Right lobe of liver (tissue), 6 donors: ENCODE measurements around the gene VPS18. TPM values are rescaled to one million over a fixed set of nuclear protein-coding genes. Genes with fewer than 3 reads are reported as not detected.

Experiments
- ATAC-seq, 4 donors: fragments of 200-7000 bp; cut with Tn5 transposase; one replicate each; pipeline ENCODE4 v1.9.1; 2020; ENCODE audit warnings: mild to moderate bottlenecking in 4 of 4, moderate library complexity in 4 of 4
- DNase-seq, 3 donors: peaks; one replicate each; pipeline ENCODE4 v3.0.0-alpha.2; 2020
- H3K27ac ChIP-seq, 3 donors: fragments of 200-600 bp; one replicate each; pipeline ENCODE4 v1.8.0; 2022
- H3K27me3 ChIP-seq, 2 donors: fragments of 200-600 bp; one replicate each; pipeline ENCODE4 v1.8.0; 2022
- H3K36me3 ChIP-seq, 4 donors: fragments of 200-600 bp; sonication (generic) in 1 of 4; one replicate each; pipeline versions ENCODE4 v1.5.1 to v1.8.0; 2017 to 2022; ENCODE audit warnings: control low read depth in 1 of 4
- H3K4me1 ChIP-seq, 4 donors: fragments of 200-600 bp; sonication (generic) in 1 of 4; one replicate each; pipeline versions ENCODE4 v1.5.1 to v1.8.0; 2017 to 2022; ENCODE audit warnings: control low read depth in 1 of 4
- H3K4me3 ChIP-seq, 3 donors: fragments of 200-600 bp; one replicate each; pipeline ENCODE4 v1.8.0; 2022
- H3K9me3 ChIP-seq, 4 donors: fragments of 200-600 bp; sonication (generic) in 1 of 4; one replicate each; pipeline versions ENCODE4 v1.5.1 to v1.8.0; 2017 to 2022; ENCODE audit warnings: control low read depth in 1 of 4
- CTCF ChIP-seq, 4 donors: fragments of 200-600 bp in 3 of 4; fragments of 450-650 bp in 1 of 4; IDR thresholded peaks; one replicate each; pipeline versions ENCODE4 v1.5.1 to v1.8.0; 2016 to 2022; ENCODE audit warnings: antibody characterized with exemption in 4 of 4, mild to moderate bottlenecking in 2 of 4
- POLR2A ChIP-seq: fragments of 450-650 bp; IDR thresholded peaks from one replicate; pipeline ENCODE4 v1.6.1; 2017; ENCODE audit warnings: antibody characterized with exemption, mild to moderate bottlenecking
- WGBS: methylation state at CpG from one replicate; pipeline ENCODE4 v1.1.6; 2018; ENCODE audit warnings: low coverage, low lambda C conversion rate; ENCODE audit not compliant: insufficient coverage; ENCODE audit errors: missing lambda C conversion rate; 5-methylcytosine and 5-hydroxymethylcytosine counted together
- intact Hi-C, 2 donors: fragments of 100-400 bp; cut with DNase I; formaldehyde crosslinking; loops; one replicate each; pipeline versions ENCODE4 v1.11.2 to v1.14.1; 2022
- total RNA-seq, 6 experiments: library from RNA; depleted of rRNA in 2 of 6; stranded (reverse); fragments of >200 nt in 2 of 6; fragmentation: NEBNext Ultra II Directional in 3 of 6; extraction: Animal tissue kit (Norgen Biotek cat#: 25700) in 3 of 6; gene quantifications; one replicate each; pipeline versions ENCODE4 v1.1.0 to v1.2.4, GENCODE V29; 2016 to 2023
- donor health status: DM: no; HTN: yes; CAD: no.
- donor health status: DM: no; HTN: no; CAD: no.
- donor health status: DM: no; HTN: no; CAD: no.
- donor health status: DM: no; HTN: yes; CAD: no.
- donor health status: DM: no; HTN: yes; CAD: no.

The VPS18 gene
- total RNA-seq, 6 experiments from 2014 or later: 8.4 to 24.7 (median 12.9) TPM

- ATAC-seq: no peak
These were observed 31.2 kb downstream of the VPS18 start for GRCh38 chr15:40925495-40925862.

GRCh38 chr15:40925863-40926658 is 31.8 kb downstream of the VPS18 start:
- Histone ChIP-seq H3K27ac (no peak overlapping the region), H3K27me3 (peaks cover 0 to 21% of the 10 kb centered on the region in 2 donors), H3K4me1 (peaks cover 0 to 46% (median 19%) of the 10 kb centered on the region in 4 donors), H3K9me3 (no peaks in the 10 kb centered on the region), H3K4me3 (no peak overlapping the region), H3K36me3 (no peaks in the 10 kb centered on the region)
- TF ChIP-seq CTCF (IDR thresholded peaks at IDR 0.05) (no peak), POLR2A (no peak)
- WGBS: 20% methylated on average over 3 of the region's 61 CpGs
- ATAC-seq (peak in 3 of 4 donors; percentile 2 to 17 (median 3)), DNase-seq (no peak)
- intact Hi-C loops: no loop called here

More at GRCh38 chr15:40925495-40925862, 31.2 kb downstream of the VPS18 start:
- Histone ChIP-seq H3K4me1 (peaks cover 0 to 42% (median 16%) of the 10 kb centered on the region in 4 donors), H3K27me3 (peaks cover 0 to 16% of the 10 kb centered on the region in 2 donors), H3K9me3 (no peaks in the 10 kb centered on the region), H3K36me3 (no peaks in the 10 kb centered on the region), H3K4me3 (no peak overlapping the region), H3K27ac (no peak overlapping the region)
- 10% methylated on average over 4 of the region's 30 CpGs for WGBS
- intact Hi-C loops: no loop called here
- no peak for DNase-seq
- TF ChIP-seq CTCF (IDR thresholded peaks at IDR 0.05): no peak
- TF ChIP-seq POLR2A: no peak

- H3K9me3 ChIP-seq: no peaks in the 10 kb centered on the region
- H3K4me3 ChIP-seq: no peak overlapping the region
- H3K36me3 ChIP-seq: no peaks in the 10 kb centered on the region
- H3K27ac ChIP-seq: no peak overlapping the region
- DNase-seq (no peak), ATAC-seq (no peak)
- WGBS: 22% methylated on average over 10 of the region's 33 CpGs
- intact Hi-C loops: no loop called here
- TF ChIP-seq POLR2A (no peak), CTCF (IDR thresholded peaks at IDR 0.05) (no peak)
- H3K4me1 ChIP-seq: peaks cover 0 to 46% (median 19%) of the 10 kb centered on the region in 4 donors
- H3K27me3 ChIP-seq: peaks cover 0 to 21% of the 10 kb centered on the region in 2 donors
These were observed 32.6 kb downstream of the VPS18 start for GRCh38 chr15:40926659-40927494.

- intact Hi-C loops: no loop called here
- ATAC-seq: no peak
- Histone ChIP-seq H3K27me3 (peaks cover 0 to 21% of the 10 kb centered on the region in 2 donors), H3K27ac (no peak overlapping the region), H3K4me1 (peaks cover 0 to 52% (median 21%) of the 10 kb centered on the region in 4 donors), H3K9me3 (no peaks in the 10 kb centered on the region), H3K4me3 (no peak overlapping the region), H3K36me3 (no peaks in the 10 kb centered on the region)
- 7% methylated on average over 8 of the region's 24 CpGs for WGBS
- no peak for DNase-seq
- TF ChIP-seq POLR2A: no peak
- TF ChIP-seq CTCF (IDR thresholded peaks at IDR 0.05): no peak
These were observed 33.2 kb downstream of the VPS18 start for GRCh38 chr15:40927495-40927872.
